ENCODE data around the gene HPCAL1. TPM values are rescaled to one million over a fixed set of nuclear protein-coding genes. Genes with fewer than 3 reads are reported as not detected.
A peak's percentile ranks its signal among the peaks of the same experiment; 100 is the strongest.

Gene HPCAL1
- total and polyA plus RNA-seq, 8 donors = 14.0 to 571 (median 85.4) TPM

DNA sequence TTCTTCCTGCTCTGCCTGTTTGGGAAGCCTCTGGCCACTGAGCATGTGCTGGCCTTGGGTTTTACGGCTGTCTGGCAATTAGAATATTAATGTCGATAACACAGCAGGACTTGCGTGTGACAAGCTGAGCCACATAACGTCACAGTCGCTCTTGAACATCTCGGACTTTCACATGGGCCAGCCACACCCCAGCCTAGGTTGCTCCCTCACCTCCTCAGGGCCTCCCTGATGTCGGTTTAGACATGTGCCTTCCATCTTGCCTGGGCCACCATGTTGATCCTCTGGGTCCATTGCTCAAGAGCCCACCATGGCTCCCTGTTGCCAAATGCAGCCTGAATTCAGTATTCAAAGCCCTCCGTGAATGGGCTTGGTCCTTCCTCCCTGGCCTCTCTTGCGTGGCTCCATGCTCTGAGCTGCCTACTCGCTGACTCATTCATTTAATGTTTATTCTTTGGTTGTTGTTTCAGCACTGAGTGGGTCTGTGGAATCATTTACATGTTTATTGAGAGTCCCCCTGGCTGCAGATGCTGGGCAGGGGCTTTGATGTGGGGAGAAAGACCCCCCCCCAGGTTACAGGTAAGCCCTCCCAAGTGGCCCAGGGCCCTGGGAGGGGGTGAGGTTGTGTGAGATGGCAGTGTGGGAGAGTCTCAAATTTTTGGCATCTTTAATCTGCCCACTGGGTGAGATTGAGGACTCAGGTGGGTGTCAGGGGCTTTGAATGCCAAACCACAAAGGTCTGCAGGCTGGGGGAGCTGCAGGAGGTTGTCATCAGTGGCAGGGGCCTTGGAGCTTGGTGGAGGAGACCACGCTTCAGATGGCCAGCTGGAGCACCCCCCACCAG lies 83.4 kb downstream of the HPCAL1 start:
- WGBS, 5 donors = 69 to 87% (median 79%) methylated on average over 11 of the region's 11 CpGs
- peak overlapping the region; percentile 1 to 42 (median 20) for H3K27ac ChIP-seq

DNA sequence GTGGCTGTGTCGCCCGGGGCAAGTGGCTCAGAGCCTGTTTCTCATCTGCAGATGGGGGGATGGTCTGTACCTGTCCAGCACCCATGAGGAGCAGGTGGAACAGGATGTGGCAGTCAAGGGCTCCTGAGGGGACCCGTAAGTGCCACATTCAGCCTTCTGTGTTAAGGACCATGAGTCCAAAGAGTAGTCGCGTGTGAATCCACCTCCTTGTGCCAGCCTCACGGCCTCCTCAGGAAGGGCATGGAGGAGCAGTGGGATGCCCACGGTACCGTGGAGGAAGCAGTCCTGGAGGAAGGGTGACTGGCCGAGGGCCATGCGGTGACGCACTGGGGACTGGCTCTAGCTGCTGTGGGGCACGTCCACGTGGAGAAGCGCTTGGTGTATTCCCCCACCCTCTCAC lies 84.3 kb downstream of the HPCAL1 start:
- no peak for DNase-seq
- TF ChIP-seq EP300 (IDR thresholded peaks at IDR 0.05) = no peak
- 75 to 82% (median 80%) methylated on average over 14 of the region's 14 CpGs for WGBS, 5 donors
- H3K27ac ChIP-seq = peak overlapping the region in 1 of 5 donors; percentile 42
- peaks cover 48 to 86% (median 65%) of the 10 kb centered on the region in 4 donors for H3K4me1 ChIP-seq
- intact Hi-C loops (cut with DNase I; ENCODE audit: low total_unique reads) = no loop called here
- H3K4me3 ChIP-seq = no peak overlapping the region
- H3K36me3 ChIP-seq = peaks cover 0 to 3% (median 0%) of the 10 kb centered on the region in 4 donors
- no peaks in the 10 kb centered on the region for H3K27me3 ChIP-seq
- no peaks in the 10 kb centered on the region for H3K9me3 ChIP-seq

More for the DNA sequence above, 83.4 kb downstream of the HPCAL1 start:
- H3K4me1 ChIP-seq = peaks cover 57 to 86% (median 71%) of the 10 kb centered on the region in 4 donors
- no peaks in the 10 kb centered on the region for H3K9me3 ChIP-seq
- intact Hi-C loops (cut with DNase I; ENCODE audit: low total_unique reads) = no loop called here
- TF ChIP-seq, protein P1, sequence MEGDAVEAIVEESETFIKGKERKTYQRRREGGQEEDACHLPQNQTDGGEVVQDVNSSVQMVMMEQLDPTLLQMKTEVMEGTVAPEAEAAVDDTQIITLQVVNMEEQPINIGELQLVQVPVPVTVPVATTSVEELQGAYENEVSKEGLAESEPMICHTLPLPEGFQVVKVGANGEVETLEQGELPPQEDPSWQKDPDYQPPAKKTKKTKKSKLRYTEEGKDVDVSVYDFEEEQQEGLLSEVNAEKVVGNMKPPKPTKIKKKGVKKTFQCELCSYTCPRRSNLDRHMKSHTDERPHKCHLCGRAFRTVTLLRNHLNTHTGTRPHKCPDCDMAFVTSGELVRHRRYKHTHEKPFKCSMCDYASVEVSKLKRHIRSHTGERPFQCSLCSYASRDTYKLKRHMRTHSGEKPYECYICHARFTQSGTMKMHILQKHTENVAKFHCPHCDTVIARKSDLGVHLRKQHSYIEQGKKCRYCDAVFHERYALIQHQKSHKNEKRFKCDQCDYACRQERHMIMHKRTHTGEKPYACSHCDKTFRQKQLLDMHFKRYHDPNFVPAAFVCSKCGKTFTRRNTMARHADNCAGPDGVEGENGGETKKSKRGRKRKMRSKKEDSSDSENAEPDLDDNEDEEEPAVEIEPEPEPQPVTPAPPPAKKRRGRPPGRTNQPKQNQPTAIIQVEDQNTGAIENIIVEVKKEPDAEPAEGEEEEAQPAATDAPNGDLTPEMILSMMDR (IDR thresholded peaks at IDR 0.05) = no peak
- TF ChIP-seq POLR2A (IDR thresholded peaks at IDR 0.05) (no peak), POLR2AphosphoS5 (IDR thresholded peaks at IDR 0.05) (no peak), EP300 (IDR thresholded peaks at IDR 0.05) (no peak)
- no peak overlapping the region for H3K4me3 ChIP-seq
- H3K36me3 ChIP-seq = peaks cover 0 to 3% (median 0%) of the 10 kb centered on the region in 4 donors
- H3K27me3 ChIP-seq = no peaks in the 10 kb centered on the region
- DNase-seq = peak in 1 of 2 donors; percentile 51

DNA sequence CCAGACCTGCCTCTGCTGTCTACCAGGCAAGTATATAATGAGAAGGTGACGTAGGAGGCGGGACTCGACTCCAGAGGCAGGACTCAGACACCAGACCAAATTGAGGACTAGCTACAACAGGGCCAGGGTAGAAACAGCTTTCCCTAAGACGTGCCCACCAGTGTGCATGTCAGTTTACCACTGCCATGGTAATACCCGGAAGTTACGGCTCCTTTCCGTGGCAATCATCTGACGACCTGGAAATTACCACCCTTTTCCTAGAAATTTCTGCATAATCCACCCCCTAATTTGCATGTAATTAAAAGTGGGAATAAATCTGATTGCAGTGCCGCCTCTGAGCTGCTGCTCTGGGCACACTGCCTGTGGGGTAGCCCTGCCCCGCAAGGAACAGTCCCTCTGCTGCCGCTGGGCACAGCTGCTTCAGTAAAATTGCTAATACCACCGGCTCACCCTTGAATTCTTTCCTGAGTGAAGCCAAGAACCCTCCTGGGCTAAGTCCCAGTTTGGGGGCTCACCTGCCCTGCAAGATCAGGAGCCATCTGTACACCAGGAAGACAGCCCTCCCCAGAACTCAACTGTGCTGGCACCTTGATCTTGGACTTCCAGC lies 86.4 kb downstream of the HPCAL1 start:
- peak overlapping the region in 4 of 5 donors; percentile 36 to 69 (median 45) for H3K27ac ChIP-seq
- H3K9me3 ChIP-seq = no peaks in the 10 kb centered on the region
- H3K27me3 ChIP-seq = no peaks in the 10 kb centered on the region
- intact Hi-C loops (cut with DNase I; ENCODE audit: low total_unique reads) = no loop called here
- no peak overlapping the region for H3K4me3 ChIP-seq
- H3K36me3 ChIP-seq = peaks cover 0 to 3% (median 0%) of the 10 kb centered on the region in 4 donors
- DNase-seq = no peak
- 85 to 96% (median 88%) methylated on average over 11 to 12 of the region's 12 CpGs for WGBS, 5 donors
- peaks cover 28 to 81% (median 50%) of the 10 kb centered on the region in 4 donors for H3K4me1 ChIP-seq
- no peak for TF ChIP-seq POLR2A (IDR thresholded peaks at IDR 0.05)
- TF ChIP-seq EP300 (IDR thresholded peaks at IDR 0.05) = no peak
- TF ChIP-seq POLR2AphosphoS5 (IDR thresholded peaks at IDR 0.05) = no peak
- TF ChIP-seq, protein P1 (IDR thresholded peaks at IDR 0.05) = no peak

DNA sequence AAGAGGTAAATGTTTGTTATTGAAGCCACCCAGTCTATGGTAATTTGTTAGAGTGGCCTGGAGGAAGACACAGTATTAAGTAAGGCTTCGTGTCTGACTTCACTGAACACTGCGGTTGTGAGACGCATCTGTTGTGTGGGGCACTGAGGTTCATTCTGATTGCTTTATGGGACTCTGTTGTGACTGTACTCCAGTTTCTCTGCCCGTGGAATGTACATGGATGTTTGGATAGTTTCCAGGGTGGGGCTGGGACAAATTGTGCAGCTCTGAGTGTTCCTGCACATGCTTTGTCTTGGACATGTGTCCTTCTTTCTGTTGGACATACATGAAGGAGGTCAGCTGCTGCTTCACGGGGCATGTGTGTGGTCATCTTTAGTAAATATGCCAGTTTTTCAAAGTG lies 86.9 kb downstream of the HPCAL1 start:
- Histone ChIP-seq H3K27ac (peak overlapping the region in 4 of 5 donors; percentile 36 to 69 (median 45)), H3K9me3 (no peaks in the 10 kb centered on the region), H3K4me1 (peaks cover 23 to 77% (median 45%) of the 10 kb centered on the region in 4 donors), H3K27me3 (no peaks in the 10 kb centered on the region), H3K4me3 (no peak overlapping the region), H3K36me3 (peaks cover 0 to 3% (median 0%) of the 10 kb centered on the region in 4 donors)
- WGBS, 5 donors = 51 to 66% (median 61%) methylated on average over 5 of the region's 5 CpGs
- DNase-seq = peak; percentile 40 to 64
- TF ChIP-seq POLR2A (IDR thresholded peaks at IDR 0.05) = no peak
- peak in 2 of 3 donors; percentile 34 to 45 for TF ChIP-seq POLR2AphosphoS5 (IDR thresholded peaks at IDR 0.05)
- intact Hi-C loops (cut with DNase I; ENCODE audit: low total_unique reads) = no loop called here

DNA sequence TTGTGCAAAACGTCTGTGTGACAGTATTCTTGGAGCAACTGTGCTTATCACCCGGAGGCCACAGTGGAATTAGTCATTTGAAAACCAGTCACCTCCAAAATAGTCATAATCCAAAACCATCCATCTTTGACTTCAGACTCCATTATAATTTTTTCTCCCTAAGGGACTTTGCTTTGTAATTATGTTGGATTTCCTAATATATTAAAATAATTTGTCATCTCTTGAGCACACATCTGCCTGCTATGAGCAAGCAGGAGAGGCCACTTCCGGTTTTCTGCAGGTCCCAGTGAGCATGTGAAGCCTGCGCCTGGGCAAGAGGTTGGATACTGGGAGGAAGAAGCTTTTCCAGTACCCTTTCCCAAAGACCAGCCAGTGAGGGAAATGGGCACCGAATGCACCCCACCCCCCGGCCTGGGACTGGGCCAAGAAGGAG lies 87.7 kb downstream of the HPCAL1 start:
- intact Hi-C loops (cut with DNase I; ENCODE audit: low total_unique reads) = no loop called here
- Histone ChIP-seq H3K27ac (peak overlapping the region in 3 of 5 donors; percentile 39 to 69 (median 52)), H3K4me3 (no peak overlapping the region), H3K36me3 (peaks cover 0 to 3% (median 0%) of the 10 kb centered on the region in 4 donors), H3K27me3 (no peaks in the 10 kb centered on the region), H3K4me1 (peaks cover 22 to 71% (median 43%) of the 10 kb centered on the region in 4 donors), H3K9me3 (no peaks in the 10 kb centered on the region)
- TF ChIP-seq EP300 (IDR thresholded peaks at IDR 0.05) = no peak
- TF ChIP-seq POLR2AphosphoS5 (IDR thresholded peaks at IDR 0.05) = no peak
- TF ChIP-seq, protein P1 (IDR thresholded peaks at IDR 0.05) = no peak
- TF ChIP-seq POLR2A (IDR thresholded peaks at IDR 0.05) = no peak
- WGBS, 5 donors = 57 to 68% (median 67%) methylated on average over 6 of the region's 6 CpGs
- no peak for DNase-seq
